GM08714 (cell line): ENCODE results near the gene PRDM16.

ENCODE experiments used
- H3K4me3 ChIP-seq: fragments of 200-500 bp; sonication (Bioruptor generic); 2 replicates; pipeline ENCODE4 v1.5.1; 2014; ENCODE audit warnings: mild to moderate bottlenecking, low read length, inconsistent platforms
- ZNF274 ChIP-seq: IDR thresholded peaks from 2 replicates; pipeline ENCODE4 v1.6.1; 2012; ENCODE audit warnings: mild to moderate bottlenecking, low read depth, low read length

The PRDM16 gene

GRCh38 chr1:3340548-3341235 is 271.7 kb downstream of the PRDM16 start:
- H3K4me3 ChIP-seq = no peak overlapping the region
- no peak for TF ChIP-seq ZNF274

GRCh38 chr1:3341236-3341994 is 272.4 kb downstream of the PRDM16 start:
- no peak for TF ChIP-seq ZNF274

GRCh38 chr1:3342960-3343359 is 274.0 kb downstream of the PRDM16 start:
- H3K4me3 ChIP-seq = no peak overlapping the region
- no peak for TF ChIP-seq ZNF274

More at GRCh38 chr1:3341236-3341994, 272.4 kb downstream of the PRDM16 start:
- H3K4me3 ChIP-seq = no peak overlapping the region

- H3K4me3 ChIP-seq = no peak overlapping the region
- no peak for TF ChIP-seq ZNF274
Observed at GRCh38 chr1:3344395-3344794, 275.4 kb downstream of the PRDM16 start.

- no peak overlapping the region for H3K4me3 ChIP-seq
- no peak for TF ChIP-seq ZNF274
Observed at GRCh38 chr1:3345792-3346191, 276.8 kb downstream of the PRDM16 start.

- H3K4me3 ChIP-seq = no peak overlapping the region
- no peak for TF ChIP-seq ZNF274
Observed at GRCh38 chr1:3346478-3346877, 277.5 kb downstream of the PRDM16 start.

GRCh38 chr1:3347257-3348020 is 278.4 kb downstream of the PRDM16 start:
- no peak overlapping the region for H3K4me3 ChIP-seq
- no peak for TF ChIP-seq ZNF274

- H3K4me3 ChIP-seq = no peak overlapping the region
- no peak for TF ChIP-seq ZNF274
Observed at GRCh38 chr1:3348196-3348865, 279.3 kb downstream of the PRDM16 start.

- TF ChIP-seq ZNF274 = no peak
- no peak overlapping the region for H3K4me3 ChIP-seq
Observed at GRCh38 chr1:3349161-3349967, 280.4 kb downstream of the PRDM16 start.

- no peak overlapping the region for H3K4me3 ChIP-seq
- TF ChIP-seq ZNF274 = no peak
Observed at GRCh38 chr1:3349968-3350299, 280.9 kb downstream of the PRDM16 start.

GRCh38 chr1:3350506-3351261 is 281.7 kb downstream of the PRDM16 start:
- H3K4me3 ChIP-seq = no peak overlapping the region
- TF ChIP-seq ZNF274 = no peak

- TF ChIP-seq ZNF274 = no peak
- no peak overlapping the region for H3K4me3 ChIP-seq
Observed at GRCh38 chr1:3351449-3352298, 282.7 kb downstream of the PRDM16 start.
